ENCODE data around the gene ILDR2.

GRCh38 chr1:166875302-166875733 lies 100.0 kb downstream of the ILDR2 start:
- TF ChIP-seq YY1 (IDR thresholded peaks at IDR 0.05; ENCODE audit: low read depth, low read length) (no peak), POLR2AphosphoS5 (IDR thresholded peaks at IDR 0.05; ENCODE audit: low read length) (no peak), HDAC2 (IDR thresholded peaks at IDR 0.05) (no peak), USF2 (IDR thresholded peaks at IDR 0.05; ENCODE audit: borderline replicate concordance, low read depth, low read length) (no peak), CTCF (IDR thresholded peaks at IDR 0.05 in 2 of 3, conservative IDR thresholded peaks at IDR 0.05 in 1 of 3; ENCODE audit: control insufficient read depth in 2 of 3, extremely low read depth in 1 of 3, insufficient read depth in 1 of 3, low read depth in 3 of 3, low read length in 3 of 3) (no peak), ATF3 (IDR thresholded peaks at IDR 0.05; ENCODE audit: borderline replicate concordance, extremely low read depth, low read depth, low read length) (no peak), ZNF24 (IDR thresholded peaks at IDR 0.05) (no peak)
